Endothelial cell of hepatic sinusoid (primary cell): ENCODE measurements around the gene MIOX.
"Not testable (repeated sequence)": the region's sequence is repeated elsewhere in the genome, so short reads cannot be mapped to it uniquely, and the experiment has no call there.

ENCODE experiments used
- in situ Hi-C: cut with HindIII; loops from 2 replicates; pipeline ENCODE4 v1.10.0; 2017; ENCODE audit warnings: low sequenced_read_pairs

Gene MIOX

GRCh38 chr22:50527921-50528681 lies 41.4 kb downstream of the MIOX start:
- in situ Hi-C loops = no loop called here

DNA sequence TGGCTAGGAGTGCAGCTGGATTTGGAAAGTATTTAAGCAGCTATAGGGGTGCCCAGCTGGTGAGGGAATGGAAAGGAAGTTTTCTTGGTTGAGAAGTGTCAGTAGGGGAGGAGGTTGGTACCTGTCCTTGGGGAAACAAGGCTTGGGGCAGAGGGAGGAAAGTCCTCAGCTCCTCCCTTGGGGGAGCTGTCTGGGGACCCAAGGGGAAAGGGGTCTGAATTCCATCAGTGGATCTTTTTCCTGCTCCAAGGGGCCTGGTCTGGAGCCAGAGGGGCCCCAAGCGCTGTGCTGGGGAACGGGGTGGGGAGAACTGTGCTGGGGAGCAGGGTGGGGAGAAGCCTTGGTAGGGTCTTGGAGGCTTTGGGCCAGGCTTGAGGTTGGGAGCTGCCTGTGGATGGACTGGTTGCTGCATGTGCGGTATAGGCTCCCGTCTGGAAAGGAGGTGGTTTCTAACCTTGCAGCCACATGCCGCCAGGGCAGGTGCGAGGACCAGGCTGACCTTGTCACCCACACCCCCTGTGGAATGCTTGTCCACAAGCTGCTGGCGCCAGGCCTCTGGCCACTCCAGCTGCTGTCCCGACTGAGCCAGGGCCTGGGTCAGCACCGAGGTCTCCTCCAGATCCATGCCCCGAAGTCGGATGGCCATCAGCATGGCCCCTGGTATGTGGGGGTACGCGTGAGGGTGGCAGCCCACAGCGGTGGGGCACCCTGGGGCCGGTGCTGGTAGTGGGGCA lies 42.2 kb downstream of the MIOX start:
- in situ Hi-C loops = no loop called here

DNA sequence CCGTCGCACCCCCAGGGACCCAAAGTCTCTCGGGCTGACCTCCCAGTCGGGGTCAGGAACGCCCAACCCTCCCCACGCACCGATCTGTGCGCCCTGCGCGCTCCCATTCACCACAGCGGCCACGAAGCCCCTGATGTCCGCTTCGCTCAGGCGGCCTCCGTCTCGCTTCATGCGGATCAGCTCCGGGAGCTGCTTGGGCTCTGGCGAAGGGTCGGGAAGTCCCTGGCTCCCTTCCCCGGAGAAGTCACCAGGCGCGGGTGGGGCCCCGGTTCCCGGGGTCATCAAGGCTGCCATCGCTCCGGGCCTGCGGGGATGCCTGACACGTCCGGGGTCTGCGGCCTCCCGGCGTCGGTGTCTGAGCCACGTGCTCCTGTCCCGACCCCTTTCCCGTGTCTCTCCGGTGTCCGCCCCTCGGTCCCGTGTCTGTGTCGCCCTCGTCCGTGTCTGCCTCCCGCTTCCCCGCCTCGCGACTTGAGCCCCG lies 42.8 kb downstream of the MIOX start:
- in situ Hi-C loops = no loop called here

GRCh38 chr22:50529897-50530579 lies 43.4 kb downstream of the MIOX start, which contains the start of gene TYMP:
TSS of gene TYMP (minus strand) at chr22:50530012. CDS start at chr22:50529709, 303 bp downstream.
- in situ Hi-C loops = no loop called here

DNA sequence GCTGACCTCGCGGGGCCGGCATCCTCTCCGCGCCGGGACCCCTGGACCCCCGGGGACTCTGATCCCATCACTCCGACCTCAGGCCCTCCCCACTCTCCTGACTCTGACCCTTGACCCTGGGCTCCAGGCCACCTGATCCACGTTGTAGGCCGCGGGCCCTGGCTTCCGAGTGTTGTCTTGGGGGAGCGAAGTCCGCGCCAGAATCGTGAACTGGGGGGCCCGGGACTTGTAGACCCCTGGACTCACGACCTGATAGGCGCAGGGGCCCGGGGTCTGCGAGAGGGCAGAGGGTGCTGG lies 43.9 kb downstream of the MIOX start:
- in situ Hi-C loops = no loop called here

DNA sequence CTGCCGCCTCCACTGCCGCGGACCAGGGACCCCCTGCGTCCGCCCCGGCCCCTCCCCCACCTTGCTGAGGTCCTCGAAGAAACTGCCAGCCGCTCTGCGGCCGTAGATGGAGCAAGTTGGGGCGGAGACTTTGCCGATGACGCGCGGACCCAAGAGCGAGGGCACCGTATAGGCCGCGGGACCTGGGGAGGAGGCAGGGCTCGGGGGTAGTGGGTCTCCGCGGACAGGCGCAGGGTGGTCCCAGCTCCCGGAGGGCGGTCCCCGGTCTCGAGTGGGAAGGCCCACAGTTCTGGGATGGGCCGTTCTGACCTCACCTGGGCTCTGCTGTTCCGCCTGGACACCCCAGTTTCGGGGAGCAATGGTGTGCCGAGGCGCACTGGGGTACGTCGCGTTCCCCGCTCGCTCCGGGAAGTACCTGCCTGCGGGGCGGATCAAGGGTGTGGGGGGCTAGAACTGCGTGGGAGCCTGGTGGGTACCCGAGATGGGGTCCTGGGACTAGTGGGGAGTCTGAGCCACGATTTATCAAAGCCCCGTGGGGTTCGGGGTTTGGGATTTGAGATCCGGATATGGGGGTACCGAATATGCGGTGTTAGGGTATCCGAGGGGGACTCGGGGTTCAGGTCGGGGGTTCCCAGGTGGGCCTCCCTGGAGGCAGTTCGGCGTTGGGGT lies 44.4 kb downstream of the MIOX start:
- in situ Hi-C loops = no loop called here

GRCh38 chr22:50531546-50531961 lies 44.9 kb downstream of the MIOX start:
- in situ Hi-C loops = no loop called here

GRCh38 chr22:50531962-50532674 lies 45.5 kb downstream of the MIOX start:
- in situ Hi-C loops = no loop called here

DNA sequence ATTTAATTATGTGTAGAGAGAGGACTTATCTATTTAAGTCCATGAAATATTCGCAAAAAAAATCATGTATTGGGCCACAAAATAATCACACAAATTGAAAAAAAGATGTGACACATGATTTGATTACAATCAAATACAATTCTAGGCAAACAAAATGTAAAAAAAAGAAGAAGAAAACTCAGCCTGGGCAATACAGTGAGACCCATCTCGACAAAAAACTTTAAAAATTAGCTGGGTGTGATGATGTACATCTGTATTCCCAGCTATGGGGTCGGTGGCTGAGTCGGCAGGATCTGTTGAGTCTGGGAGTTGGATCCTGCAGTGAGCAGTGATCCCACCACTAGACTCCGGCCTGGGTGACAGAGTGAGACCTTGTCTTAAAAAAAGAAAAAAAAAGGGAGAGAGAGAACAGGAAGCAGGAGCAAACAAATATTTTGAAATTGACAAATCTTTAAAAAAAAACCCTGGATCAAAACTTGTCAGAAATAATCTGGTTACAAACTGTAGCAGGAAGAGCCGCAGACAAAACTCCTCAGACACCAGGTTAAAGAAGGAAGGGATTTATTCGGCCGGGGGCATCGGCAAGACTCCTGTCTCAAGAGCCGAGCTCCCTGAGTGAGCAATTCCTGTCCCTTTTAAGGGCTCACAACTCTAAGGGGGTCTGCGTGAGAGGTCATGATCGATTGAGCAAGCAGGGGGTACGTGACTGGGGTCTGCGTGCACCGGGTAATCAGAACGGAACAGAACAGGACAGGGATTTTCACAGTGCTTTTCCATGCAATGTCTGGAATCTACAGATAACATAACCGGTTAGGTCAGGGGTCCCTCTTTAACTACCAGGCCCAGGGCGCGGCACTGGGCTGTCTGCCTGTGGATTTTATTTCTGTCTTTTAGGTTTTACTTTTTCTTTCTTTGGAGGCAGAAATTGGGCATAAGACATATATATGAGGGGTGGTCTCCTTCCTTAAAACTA lies 46.5 kb downstream of the MIOX start:
- in situ Hi-C loops = no loop called here

DNA sequence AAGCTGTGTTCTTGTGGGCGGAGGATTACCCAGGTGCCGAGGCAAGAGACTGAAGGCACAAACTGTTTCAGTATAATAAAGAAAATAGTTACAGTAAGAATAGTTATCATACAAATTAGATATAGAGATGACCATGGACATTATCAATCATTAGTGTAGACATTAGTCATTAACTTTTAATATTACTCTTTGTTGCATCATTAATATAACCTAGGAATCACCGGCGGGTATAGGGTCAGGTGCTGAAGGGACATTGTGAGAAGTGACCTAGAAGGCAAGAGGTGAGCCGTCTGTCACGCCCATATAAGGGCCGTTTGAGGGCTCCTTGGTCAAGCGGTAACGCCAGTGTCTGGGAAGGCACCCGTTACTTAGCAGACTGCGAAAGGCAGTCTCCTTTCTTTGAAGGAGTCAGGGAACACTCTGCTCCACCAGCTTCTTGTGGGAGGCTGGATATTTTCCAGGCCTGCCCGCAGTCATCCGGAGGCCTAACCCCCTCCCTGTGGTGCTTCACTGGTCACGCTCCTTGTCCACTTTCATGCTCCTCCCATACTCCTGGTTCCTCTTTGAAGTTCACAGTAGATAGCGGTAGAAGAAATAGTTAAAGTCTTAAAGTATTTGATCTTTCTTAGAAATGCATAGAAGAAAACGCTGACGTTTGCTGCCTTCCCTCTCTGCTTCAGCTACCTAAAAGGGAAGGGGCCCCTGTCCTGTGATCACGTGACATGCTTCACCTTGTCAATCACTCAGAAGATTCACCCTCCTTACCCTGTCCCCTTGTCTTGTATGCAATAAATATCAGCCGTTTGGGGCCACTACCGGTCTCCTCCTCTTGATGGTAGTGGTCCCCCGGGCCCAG lies 47.4 kb downstream of the MIOX start:
- in situ Hi-C loops = not testable (repeated sequence)

DNA sequence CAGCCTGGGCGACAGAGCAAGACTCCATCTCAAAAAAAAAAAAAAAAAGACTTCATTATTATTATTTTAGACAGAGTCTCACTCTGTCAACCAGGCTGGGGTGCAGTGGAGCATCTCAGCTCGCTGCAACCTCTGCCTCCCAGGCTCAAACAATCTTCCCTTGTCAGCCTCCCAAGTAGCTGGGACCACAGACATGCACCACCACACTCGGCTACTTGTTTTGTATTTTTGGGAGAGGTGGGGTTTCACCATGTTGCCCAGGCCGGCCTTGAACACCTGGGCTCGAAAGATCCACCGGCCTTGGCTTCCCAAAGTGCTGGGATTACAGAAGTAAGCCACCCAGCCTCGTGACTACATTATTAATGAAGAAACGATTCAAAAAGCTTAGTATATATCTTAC lies 48.5 kb downstream of the MIOX start:
- in situ Hi-C loops = no loop called here

GRCh38 chr22:50536226-50536625 lies 49.6 kb downstream of the MIOX start:
- in situ Hi-C loops = no loop called here

GRCh38 chr22:50537765-50538164 lies 51.1 kb downstream of the MIOX start:
- in situ Hi-C loops = no loop called here
